Uterus (tissue), 2 donors: ENCODE data around the gene PTPRJ.

Source experiments
- POLR2A ChIP-seq, 2 donors: fragments of 450-650 bp; IDR thresholded peaks; one replicate each; pipeline ENCODE4 v1.6.1; 2016; ENCODE audit warnings: antibody characterized with exemption in 2 of 2, mild to moderate bottlenecking in 1 of 2, moderate library complexity in 1 of 2
- TF ChIP-seq, protein P1 (sequence below), 4 experiments: fragments of 200-600 bp in 2 of 4; fragments of 450-650 bp in 2 of 4; sonication (generic) in 2 of 4; IDR thresholded peaks; one replicate each; pipeline ENCODE4 v1.5.1; 2016 to 2019; ENCODE audit warnings: antibody characterized with exemption in 4 of 4, mild to moderate bottlenecking in 2 of 4, moderate library complexity in 1 of 4

DNA sequence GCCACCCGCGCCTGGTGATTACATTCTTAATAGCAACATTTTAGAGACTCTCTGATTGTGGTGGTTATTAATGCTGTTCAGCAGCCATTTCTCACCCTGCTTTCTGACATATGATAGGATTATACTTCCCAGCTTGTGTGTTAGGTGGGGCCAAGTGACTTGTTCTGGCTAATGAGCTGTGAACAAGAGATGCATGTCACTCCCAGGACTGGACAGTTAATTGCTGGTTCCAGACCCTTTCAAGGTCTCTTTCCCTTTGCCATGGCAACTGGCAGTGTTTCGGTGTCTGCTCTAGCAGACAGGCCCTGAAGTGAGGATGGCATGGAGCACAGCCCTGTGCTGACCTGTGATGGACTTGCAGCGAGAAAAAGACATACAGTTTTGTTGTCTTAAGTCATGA lies 8.9 kb upstream of the PTPRJ start:
- TF ChIP-seq, protein P1, sequence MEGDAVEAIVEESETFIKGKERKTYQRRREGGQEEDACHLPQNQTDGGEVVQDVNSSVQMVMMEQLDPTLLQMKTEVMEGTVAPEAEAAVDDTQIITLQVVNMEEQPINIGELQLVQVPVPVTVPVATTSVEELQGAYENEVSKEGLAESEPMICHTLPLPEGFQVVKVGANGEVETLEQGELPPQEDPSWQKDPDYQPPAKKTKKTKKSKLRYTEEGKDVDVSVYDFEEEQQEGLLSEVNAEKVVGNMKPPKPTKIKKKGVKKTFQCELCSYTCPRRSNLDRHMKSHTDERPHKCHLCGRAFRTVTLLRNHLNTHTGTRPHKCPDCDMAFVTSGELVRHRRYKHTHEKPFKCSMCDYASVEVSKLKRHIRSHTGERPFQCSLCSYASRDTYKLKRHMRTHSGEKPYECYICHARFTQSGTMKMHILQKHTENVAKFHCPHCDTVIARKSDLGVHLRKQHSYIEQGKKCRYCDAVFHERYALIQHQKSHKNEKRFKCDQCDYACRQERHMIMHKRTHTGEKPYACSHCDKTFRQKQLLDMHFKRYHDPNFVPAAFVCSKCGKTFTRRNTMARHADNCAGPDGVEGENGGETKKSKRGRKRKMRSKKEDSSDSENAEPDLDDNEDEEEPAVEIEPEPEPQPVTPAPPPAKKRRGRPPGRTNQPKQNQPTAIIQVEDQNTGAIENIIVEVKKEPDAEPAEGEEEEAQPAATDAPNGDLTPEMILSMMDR (IDR thresholded peaks at IDR 0.05) = no peak
- no peak for TF ChIP-seq POLR2A (IDR thresholded peaks at IDR 0.05)
